ENCODE results near the gene TTR. TPM values are rescaled to one million over a fixed set of nuclear protein-coding genes. Genes with fewer than 3 reads are reported as not detected.

TTR gene
- total and polyA plus RNA-seq, 2 of the 4 experiments (the other 2 are of a cell fraction) = not detected

DNA sequence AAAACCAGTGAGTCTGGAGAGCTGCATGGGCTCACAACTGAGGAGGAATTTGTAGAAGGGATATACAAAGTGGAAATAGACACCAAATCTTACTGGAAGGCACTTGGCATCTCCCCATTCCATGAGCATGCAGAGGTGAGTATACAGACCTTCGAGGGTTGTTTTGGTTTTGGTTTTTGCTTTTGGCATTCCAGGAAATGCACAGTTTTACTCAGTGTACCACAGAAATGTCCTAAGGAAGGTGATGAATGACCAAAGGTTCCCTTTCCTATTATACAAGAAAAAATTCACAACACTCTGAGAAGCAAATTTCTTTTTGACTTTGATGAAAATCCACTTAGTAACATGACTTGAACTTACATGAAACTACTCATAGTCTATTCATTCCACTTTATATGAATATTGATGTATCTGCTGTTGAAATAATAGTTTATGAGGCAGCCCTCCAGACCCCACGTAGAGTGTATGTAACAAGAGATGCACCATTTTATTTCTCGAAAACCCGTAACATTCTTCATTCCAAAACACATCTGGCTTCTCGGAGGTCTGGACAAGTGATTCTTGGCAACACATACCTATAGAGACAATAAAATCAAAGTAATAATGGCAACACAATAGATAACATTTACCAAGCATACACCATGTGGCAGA, 3.6 kb downstream of the TTR start:
- no peak overlapping the region for H4K8ac ChIP-seq (ENCODE audit: low read depth in 2 of 2, low read length in 2 of 2)
- H3K27ac ChIP-seq (ENCODE audit: insufficient read depth, low read length) = no peak overlapping the region

More for the DNA sequence above, 3.6 kb downstream of the TTR start:
- Histone ChIP-seq H2BK20ac (ENCODE audit: low read depth, low read length) (no peak overlapping the region), H4K91ac (ENCODE audit: insufficient read depth, low read depth, low read length) (no peak overlapping the region), H4K20me1 (ENCODE audit: insufficient read depth, low read length) (no peaks in the 10 kb centered on the region), H3K4me2 (ENCODE audit: low read depth, low read length) (no peak overlapping the region), H2AK9ac (replicated peaks; ENCODE audit: low read depth, low read length, poor library complexity) (no peak overlapping the region), H3K18ac (ENCODE audit: low read depth, low read length) (no peak overlapping the region), H3K4me3 (ENCODE audit: insufficient read depth, low read depth, low read length) (no peak overlapping the region), H2AFZ (replicated peaks; ENCODE audit: low read length, poor library complexity) (no peak overlapping the region), H3K9me1 (ENCODE audit: insufficient read depth, low read length) (no peaks in the 10 kb centered on the region), H3K23ac (ENCODE audit: low read depth, low read length) (no peak overlapping the region), H2AK5ac (ENCODE audit: low read depth, low read length) (no peak overlapping the region), H3K4ac (ENCODE audit: low read depth, low read length) (no peak overlapping the region), H3K14ac (replicated peaks; ENCODE audit: low read depth, low read length) (no peak overlapping the region), H4K5ac (ENCODE audit: low read depth, low read length) (no peak overlapping the region), H2BK120ac (ENCODE audit: low read depth, low read length) (no peak overlapping the region), H3K4me1 (ENCODE audit: control insufficient read depth, insufficient read depth, low read length) (no peaks in the 10 kb centered on the region), H3K9ac (ENCODE audit: low read depth, low read length) (no peak overlapping the region), H2BK15ac (ENCODE audit: low read depth, low read length) (no peak overlapping the region), H3K79me1 (ENCODE audit: low read depth in 1 of 2, low read length in 2 of 2) (no peaks in the 10 kb centered on the region), H2BK5ac (ENCODE audit: low read depth, low read length, poor library complexity, severe bottlenecking) (no peak overlapping the region), H3K36me3 (ENCODE audit: control insufficient read depth, insufficient read depth, low read length) (no peaks in the 10 kb centered on the region), H3K9me3 (ENCODE audit: control insufficient read depth, insufficient read depth, low read length) (no peaks in the 10 kb centered on the region), H3K56ac (ENCODE audit: extremely low read depth, insufficient read depth, low read length) (no peak overlapping the region), H3K27me3 (ENCODE audit: control insufficient read depth, insufficient read depth, low read length) (no peaks in the 10 kb centered on the region)
- intact Hi-C loops (cut with micrococcal nuclease) = no loop called here
- POLR2A ChIA-PET (ENCODE audit: unreplicated experiment) = no interaction called here
- TF ChIP-seq FOS (IDR thresholded peaks at IDR 0.05; ENCODE audit: low read depth, low read length) (no peak), SMC3 (IDR thresholded peaks at IDR 0.05; ENCODE audit: low read depth, low read length) (no peak), MAZ (IDR thresholded peaks at IDR 0.05; ENCODE audit: borderline replicate concordance, low read depth, low read length) (no peak), CEBPB (IDR thresholded peaks at IDR 0.05; ENCODE audit: low read depth, low read length) (no peak), MAFK (IDR thresholded peaks at IDR 0.05; ENCODE audit: low read depth, low read length) (no peak), USF2 (IDR thresholded peaks at IDR 0.05; ENCODE audit: low read depth, low read length) (no peak), BHLHE40 (IDR thresholded peaks at IDR 0.05; ENCODE audit: low read depth, low read length) (no peak), NFE2L2 (IDR thresholded peaks at IDR 0.05; ENCODE audit: low read depth, low read length) (no peak), RAD21 (IDR thresholded peaks at IDR 0.05; ENCODE audit: low read length) (no peak), RFX5 (IDR thresholded peaks at IDR 0.05; ENCODE audit: low read depth, low read length) (no peak), CHD1 (IDR thresholded peaks at IDR 0.05; ENCODE audit: low read depth, low read length) (no peak), RCOR1 (IDR thresholded peaks at IDR 0.05; ENCODE audit: insufficient replicate concordance, low read length) (no peak), POLR2A (IDR thresholded peaks at IDR 0.05; ENCODE audit: low read depth, low read length) (no peak), MXI1 (IDR thresholded peaks at IDR 0.05; ENCODE audit: borderline replicate concordance, low read depth, low read length) (no peak)
- TF ChIP-seq, protein P1, sequence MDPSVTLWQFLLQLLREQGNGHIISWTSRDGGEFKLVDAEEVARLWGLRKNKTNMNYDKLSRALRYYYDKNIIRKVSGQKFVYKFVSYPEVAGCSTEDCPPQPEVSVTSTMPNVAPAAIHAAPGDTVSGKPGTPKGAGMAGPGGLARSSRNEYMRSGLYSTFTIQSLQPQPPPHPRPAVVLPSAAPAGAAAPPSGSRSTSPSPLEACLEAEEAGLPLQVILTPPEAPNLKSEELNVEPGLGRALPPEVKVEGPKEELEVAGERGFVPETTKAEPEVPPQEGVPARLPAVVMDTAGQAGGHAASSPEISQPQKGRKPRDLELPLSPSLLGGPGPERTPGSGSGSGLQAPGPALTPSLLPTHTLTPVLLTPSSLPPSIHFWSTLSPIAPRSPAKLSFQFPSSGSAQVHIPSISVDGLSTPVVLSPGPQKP (IDR thresholded peaks at IDR 0.05; ENCODE audit: borderline replicate concordance, low read depth, low read length) = no peak
- TF ChIP-seq, protein P2, sequence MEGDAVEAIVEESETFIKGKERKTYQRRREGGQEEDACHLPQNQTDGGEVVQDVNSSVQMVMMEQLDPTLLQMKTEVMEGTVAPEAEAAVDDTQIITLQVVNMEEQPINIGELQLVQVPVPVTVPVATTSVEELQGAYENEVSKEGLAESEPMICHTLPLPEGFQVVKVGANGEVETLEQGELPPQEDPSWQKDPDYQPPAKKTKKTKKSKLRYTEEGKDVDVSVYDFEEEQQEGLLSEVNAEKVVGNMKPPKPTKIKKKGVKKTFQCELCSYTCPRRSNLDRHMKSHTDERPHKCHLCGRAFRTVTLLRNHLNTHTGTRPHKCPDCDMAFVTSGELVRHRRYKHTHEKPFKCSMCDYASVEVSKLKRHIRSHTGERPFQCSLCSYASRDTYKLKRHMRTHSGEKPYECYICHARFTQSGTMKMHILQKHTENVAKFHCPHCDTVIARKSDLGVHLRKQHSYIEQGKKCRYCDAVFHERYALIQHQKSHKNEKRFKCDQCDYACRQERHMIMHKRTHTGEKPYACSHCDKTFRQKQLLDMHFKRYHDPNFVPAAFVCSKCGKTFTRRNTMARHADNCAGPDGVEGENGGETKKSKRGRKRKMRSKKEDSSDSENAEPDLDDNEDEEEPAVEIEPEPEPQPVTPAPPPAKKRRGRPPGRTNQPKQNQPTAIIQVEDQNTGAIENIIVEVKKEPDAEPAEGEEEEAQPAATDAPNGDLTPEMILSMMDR (conservative IDR thresholded peaks at IDR 0.05; ENCODE audit: low read depth, low read length) = no peak
- in situ Hi-C loops (cut with MboI; ENCODE audit: low sequenced_read_pairs) = no loop called here
- CTCF ChIA-PET = no interaction called here
- DNase-seq (no peak), ATAC-seq (ENCODE audit: low read depth) (no peak)
- no TSS peak for BruUV-seq (replicated peaks)
- WGBS, 2 experiments (ENCODE audit: extremely low coverage in 2 of 2, insufficient read length in 1 of 2) = no CpG with 5 or more reads among the region's 5 CpGs
- dilution Hi-C loops (cut with HindIII; ENCODE audit: low sequenced_read_pairs, unreplicated experiment) = no loop called here
